Activated T-cell treated with anti-CD3 and anti-CD28 coated beads for 48 hours (primary cell): Measurements from ENCODE around the gene CS.
"Not testable (repeated sequence)": the region's sequence is repeated elsewhere in the genome, so short reads cannot be mapped to it uniquely, and the experiment has no call there.

Source experiments
- DNase-seq: peaks from one replicate; pipeline ENCODE4 v3.0.0-alpha.2; 2020; ENCODE audit warnings: low read depth

CS gene

DNA sequence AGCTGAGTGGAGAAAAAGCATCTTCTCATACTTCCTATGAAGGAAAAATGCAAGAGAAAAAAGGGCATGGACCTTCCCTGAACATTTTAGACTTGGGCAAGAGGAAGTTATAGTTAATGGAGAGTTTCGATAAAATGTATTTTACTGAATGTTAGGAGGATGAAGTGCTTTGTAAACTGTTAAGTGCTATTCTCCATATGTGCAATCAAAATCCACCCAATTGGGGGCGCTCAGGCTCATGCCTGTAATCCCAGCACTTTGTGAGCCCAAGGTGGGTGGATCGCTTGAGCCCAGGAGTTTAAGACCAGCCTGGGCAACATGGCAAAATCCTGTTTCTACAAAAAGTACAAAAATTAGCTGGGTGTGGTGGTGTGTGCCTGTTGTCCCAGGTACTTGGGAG is 17.5 kb upstream of the CS start:
- DNase-seq: no peak

DNA sequence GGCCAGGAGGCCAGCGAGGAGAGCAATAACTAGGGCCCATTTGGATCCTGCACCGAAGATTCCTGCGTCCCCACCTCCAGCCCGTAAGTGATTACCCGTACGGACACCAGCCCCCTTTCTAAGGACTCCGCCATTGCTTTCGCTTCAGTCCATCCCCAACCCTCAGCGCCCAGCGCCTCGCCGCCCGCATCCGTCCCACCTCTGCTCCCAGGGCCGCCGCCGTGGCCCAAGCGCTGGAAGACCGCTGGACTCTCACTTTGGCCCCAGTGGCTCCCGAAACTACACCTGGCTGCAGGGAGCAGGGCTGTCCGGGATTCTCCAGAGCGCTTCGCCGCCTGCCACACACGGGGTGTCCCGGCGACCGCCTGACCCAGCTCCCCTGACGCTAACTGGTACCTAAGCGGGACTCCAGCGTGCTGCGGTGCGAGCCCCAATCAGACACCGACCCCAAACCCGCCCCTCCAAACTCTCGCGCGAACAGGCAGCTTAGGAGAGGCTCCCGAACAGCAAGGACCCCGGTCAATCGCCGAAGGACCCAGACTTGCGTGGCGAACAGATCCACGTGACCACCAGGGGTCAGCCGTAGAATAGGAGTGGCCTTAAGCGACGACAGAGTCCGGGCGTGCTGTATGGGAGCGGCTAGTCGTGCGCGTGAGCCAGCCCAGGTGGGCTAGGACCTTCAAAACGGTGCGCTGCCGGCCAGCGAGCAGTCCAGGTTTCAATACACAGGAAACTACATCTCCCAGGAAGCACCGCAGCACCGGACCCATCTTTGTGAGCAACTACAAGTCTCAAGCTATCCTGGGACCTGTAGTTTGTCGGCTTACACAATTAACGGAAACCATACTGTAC is 15.7 kb upstream of the CS start, which contains the start of gene CNPY2:
CNPY2 (minus strand) TSS at position 367 of the 852 bp plus-strand sequence. CDS start 771 bp downstream, outside the sequence.
- DNase-seq: peak; percentile 90

DNA sequence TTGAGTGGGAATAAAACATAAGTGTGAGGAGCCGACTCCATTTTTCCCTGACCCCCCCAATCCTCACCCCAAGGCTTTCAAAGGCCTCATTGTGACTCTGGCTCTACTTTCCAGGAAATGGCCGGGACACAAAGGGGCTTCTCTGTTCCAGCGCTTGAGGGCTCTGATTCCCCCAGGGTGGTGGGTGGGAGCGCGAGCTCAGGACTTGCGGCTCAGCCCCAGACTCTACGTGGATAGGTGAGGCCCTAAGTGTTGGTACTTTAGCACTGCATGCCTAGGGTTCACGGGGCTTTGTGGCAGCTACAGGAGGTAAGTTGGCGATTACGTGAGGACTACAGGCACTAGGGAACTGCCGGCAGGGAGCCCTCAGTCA is 15.1 kb upstream of the CS start:
- no peak for DNase-seq

DNA sequence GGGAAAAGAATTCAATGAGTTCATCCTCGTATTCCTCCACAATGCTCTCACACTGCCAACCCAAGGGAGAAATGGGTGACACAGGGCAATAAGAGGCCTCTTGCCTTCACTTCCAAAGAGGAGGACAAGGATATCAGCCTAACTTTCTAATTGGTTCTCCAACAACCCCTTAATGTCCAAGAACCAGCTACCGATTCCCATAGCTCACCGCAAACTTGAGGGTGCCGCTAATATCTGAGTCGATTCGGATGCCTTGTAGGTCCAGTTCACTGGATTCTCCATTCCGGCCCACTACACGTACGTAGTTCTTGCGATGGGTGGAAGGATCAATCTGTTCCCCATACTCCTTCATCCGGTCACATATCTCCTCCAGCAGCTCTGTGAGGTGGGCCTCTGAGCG is 10.9 kb upstream of the CS start:
- no peak for DNase-seq

DNA sequence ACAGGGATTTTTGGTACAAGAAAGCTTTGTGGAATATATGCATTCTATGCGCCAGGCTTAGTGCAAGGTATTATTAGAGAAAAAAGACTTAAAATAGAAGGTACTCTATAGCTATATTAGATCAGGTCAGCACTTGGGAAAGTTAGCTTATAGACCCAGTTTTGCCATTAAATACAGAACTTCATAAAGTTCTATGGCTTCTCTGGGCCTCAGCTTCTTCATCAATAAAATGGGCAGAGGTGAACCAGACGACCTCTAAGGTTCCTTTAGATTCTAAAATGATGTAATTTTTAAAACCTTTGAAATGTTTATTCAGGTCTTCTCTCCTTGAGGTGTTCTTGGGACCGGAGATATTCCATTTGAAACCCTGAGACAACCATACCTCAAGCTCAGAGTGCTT is 8.6 kb upstream of the CS start:
- DNase-seq: no peak

DNA sequence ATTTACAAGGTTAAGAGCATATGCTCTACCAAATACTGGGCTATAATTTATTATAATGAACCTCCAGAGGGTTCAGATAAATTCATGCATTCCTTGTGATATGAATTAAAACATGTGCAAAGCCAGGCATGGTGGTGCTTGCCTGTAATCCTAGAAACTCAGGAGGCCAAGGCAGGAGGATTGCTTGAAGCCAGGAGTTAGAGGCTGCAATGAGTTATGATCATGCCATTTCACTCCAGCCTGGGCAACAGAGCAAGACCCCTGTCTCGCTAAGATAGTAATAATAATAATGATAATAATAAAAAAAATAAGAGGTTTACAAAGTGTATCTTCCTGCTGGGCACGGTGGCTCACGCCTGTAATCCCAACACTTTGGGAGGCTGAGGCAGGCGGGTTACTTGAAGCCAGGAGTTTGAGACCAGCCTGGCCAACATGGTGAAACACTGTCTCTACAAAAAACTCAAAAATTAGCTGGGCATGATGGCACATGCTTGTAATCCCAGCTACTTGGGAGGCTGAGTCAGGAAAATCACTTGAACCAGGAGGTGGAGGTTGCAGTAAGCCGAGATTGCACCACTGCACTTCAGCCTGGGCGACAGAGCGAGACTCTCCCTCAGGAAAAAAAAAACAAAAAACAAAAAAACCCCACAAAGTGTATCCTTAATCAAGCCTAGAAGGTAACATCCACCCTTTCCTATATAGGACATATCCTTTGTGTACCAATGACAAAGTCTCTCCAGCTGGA is 7.3 kb upstream of the CS start:
- DNase-seq: no peak

DNA sequence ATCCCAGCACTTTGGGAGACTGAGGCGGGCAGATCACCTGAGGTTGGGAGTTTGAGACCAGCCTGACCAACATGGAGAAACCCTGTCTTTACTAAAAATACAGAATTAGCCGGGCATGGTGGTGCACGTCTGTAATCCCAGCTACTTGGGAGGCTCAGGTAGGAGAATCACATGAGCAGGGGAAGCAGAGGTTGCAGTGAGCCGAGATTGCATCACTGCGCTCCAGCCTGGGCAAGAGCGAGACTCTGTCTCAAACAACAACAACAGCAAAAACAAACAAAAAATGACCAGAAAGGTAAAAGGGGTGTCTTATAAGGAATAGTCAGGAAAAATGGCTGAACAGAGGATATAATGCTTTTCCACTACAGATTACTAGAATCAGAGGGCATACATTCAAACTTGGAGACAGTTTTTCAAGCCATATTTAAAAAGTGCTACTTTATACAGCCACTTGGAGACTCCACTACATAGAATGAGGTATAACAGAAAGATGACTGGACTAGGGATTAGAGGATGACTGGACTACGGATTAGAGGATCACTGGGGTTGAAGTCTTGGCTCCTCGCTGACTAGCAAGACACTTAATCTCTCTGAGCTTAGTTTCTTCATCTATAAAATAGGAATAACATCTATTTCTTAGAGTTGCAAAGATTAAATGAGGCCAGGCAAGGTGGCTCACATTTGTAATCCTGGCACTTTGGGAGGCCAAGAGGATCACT is 4.9 kb upstream of the CS start:
- DNase-seq: no peak

DNA sequence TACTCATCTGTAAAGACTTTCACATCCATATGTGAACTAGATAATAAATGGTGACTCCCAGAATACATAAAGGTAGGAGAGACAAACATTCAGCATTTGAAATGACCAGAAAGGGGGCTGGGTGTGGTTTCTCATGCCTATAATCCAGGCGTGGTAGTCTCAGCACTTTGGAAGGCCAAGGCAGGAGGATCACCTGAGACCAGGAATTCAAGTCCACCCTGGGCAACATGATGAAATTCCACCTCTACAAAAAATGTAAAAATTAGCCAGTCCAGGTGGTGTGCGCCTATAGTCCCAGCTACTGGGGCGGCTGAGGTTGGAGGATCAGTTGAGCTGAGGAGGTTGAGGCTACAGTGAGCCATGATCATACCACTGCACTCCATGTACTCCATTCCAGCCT is 4.1 kb upstream of the CS start:
- DNase-seq: no peak

DNA sequence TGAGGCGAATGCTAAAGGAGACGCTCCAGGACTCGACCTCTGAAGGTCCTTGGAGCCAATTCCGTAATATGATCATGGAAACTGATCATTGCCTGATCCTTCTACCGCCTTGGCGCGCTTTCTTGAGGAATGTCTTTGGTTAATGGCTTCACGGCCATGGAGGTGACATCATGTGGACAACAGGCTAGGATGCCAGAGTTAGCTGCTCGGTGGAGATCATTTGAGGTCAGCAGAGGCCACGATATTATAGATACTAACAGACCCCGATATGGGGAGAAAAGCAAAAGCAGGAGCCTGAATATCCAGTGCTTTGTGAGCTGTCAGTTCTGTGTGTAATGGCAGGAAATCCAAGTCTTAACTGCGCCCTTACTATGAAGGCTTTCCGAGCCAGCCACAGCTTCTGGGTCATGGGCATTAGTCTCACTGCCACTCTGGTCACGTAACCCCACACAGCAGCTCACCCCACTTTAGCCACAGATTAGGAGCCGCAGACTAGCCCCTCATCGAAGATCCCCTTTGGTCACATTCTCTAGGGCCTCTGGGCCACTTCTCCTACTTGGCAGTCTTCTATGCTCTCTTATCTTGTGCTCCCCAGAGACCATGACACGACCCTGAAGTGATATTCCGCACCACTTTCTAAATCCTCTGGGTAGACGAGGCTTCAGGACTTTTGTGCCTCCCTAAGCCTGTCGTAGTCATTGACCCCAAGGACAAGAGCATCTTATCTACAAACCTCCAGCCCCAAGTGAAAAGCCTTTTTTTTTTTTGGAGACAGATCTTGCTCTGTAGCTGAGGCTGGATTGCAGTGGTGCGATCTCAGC is 724 bp upstream of the CS start:
- no peak for DNase-seq

DNA sequence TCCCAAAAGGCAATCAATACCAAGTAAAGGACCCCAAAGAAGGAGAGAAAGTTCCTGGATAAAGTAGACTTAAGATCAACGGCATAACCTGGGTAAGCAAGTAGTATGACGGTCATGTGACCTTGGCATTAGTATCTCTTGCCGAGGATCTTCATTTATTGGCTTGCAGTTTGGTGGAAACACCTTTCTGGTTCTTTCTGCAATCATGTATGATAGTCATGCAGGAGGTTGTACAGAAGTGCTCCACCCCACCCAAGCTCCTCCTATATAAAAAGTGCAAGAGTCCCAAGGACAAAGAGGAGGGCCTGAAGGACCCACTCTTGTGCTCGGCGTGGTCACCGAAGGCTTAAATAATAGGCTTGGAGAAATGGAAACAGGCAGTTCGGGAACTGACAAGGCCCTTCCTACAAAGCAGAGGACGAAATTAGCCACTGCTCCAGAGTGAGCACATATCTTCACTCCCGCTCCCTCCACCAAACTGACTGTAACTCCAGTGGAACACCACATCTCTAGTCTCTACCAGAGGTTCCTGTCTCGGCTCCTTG is 750 bp downstream of the CS start:
- no peak for DNase-seq

DNA sequence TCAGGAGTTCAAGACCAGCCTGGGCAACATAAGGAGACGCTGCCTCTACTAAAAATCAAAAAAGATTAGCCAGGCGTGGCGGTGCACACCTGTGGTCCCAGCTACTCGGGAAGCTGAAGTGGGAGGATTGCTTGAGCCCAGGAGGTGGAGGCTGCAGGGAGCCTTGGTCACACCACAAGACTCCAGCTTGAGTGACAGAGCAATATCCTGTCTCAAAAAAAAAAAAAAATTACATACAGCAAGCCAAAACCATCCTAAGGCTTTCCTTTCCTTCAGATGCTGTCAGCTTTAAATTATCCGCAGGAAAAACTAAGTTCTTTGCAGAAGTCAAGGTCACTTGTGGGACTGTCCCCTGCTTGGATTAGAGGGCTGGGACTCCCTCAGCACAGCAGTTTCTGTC is 1.3 kb downstream of the CS start:
- DNase-seq: no peak

DNA sequence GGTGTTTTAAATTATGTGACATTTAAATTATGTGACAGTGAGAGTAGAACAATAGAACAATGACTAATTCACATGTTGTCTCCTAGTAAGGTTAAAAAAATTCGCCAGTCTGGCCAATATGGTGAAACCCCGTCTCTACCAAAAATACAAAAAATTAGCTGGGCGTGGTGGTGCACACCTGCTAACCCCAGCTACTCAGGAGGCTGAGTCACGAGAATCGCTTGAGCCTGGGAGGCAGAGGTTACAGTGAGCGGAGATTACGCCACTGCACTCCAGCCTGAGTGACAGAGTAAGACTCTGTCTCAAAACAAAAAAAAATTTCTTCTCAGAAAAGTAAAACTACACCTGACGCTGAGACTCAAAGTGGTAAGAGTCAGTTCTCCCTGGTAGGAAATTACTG is 2.7 kb downstream of the CS start:
- DNase-seq: no peak

DNA sequence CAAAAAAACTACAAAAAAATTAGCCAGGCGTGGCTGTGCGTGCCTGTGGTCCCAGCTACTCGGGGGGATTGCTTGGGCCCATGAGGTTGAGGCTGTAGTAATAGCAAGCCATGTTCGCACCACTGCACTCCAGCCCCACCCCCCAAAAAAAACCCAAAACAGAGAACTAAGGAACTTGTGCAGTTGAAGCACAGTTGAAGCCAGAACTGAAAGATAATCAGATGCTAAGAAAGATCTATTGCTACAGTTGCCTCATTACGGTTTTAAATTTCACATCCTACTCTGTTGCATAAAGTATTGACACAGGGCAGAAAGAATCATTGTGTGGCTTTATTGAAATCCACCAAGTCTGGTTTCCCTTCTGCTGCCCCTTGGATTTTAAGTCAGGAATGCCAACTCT is 3.8 kb downstream of the CS start:
- DNase-seq: no peak

DNA sequence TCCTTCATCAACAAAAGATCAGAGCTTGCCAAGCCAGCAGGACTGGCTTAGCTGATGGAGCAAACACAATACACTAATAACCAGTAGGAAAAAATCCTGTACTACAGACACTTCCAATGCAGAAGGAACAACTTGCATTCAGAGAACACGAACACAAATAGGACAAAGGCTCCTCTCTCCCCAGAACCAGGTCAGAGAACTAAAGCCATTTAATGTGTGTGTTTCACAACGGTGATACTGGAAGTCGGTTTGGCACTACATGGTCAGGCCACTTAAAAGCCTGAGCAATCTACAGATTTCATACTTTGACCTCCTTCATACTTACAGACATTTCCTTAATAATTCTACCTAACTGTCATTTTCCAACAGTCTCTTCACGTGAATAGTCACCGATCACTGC is 6.3 kb downstream of the CS start:
- DNase-seq: no peak

DNA sequence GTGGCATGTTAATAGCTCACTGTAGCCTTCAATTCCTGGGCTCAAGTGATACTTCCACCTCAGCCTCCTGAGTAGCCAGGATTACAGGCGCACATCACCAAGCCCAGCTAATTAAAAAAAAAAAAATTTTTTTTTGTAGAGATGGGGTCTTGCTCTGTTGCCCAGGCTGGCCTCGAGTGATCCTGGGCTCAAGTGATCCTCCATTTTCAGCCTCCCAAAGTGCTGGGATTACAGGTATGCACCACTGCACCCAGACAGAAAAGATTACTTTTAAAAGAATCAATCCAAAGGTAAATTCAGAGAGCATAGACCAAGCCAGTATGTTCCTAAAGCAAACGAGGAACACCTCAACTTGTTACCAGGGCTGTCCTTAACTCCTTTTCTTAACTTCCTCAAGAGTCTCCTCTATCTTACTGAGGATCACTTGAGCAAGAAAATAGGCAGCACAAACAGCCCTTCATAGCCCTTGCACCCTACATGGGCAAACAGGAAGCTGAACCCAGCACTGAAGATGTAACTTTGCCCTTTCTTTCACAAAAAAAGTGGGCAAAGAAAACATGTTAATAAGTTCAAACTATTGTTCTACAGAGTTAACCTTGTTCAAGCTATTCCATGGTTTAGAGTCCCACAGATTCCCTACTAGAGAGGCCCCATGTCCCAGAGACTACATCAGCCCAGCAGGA is 11.3 kb downstream of the CS start:
- DNase-seq: no peak

DNA sequence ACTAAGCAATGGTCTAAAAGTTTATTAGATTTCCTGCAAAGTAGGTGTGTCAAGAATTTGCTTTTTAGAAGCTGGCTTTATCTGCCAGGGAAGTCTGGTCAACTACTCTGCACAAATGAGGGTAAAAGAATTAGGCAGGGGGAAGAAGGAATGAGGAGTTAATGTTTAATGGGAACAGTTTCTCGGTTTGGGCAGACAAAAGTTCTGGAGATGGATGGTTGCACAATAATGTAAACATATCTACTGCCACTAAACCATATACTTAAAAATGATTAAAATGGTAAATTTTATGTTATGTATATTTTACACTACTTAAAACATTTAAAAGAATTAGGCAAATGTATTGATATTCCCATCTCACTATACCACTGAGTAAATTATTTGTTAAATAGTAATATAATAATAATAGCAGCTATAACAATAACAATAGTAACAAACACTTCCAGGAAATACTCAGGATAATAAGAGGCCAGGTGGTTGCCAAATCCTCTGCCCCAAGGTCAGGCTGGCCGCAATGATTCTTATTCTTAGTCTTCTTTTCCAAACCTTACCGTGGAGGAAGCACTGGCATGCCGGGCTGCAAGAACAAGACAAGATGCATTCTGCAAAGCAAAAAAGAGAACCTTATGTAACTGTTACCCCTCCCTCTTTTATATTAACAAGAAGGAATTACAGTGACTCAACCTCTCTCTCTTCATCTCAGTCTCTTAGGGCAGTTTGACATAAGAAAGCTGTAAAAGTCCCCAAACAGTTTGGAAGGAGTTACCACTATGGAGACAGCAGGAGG is 13.9 kb downstream of the CS start:
- no peak for DNase-seq

DNA sequence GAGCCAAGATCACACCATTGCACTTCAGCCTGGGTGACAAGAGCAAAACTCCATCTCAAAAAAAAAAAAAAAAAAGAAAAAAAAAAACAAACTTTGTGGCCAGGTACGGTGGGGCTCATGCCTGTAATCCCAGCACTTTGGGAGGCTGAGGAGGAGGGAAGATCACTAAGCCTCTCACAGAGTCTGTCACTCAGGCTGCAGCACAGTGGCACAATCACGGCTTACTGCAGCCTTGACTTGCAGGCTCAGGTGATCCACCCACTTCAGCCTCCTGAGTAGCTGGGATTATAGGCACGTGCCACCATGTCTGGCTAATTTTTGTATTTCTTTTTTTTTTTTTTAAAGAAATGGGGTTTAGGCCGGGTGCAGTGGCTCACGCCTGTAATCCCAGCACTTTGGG is 15.9 kb downstream of the CS start:
- not testable (repeated sequence) for DNase-seq

DNA sequence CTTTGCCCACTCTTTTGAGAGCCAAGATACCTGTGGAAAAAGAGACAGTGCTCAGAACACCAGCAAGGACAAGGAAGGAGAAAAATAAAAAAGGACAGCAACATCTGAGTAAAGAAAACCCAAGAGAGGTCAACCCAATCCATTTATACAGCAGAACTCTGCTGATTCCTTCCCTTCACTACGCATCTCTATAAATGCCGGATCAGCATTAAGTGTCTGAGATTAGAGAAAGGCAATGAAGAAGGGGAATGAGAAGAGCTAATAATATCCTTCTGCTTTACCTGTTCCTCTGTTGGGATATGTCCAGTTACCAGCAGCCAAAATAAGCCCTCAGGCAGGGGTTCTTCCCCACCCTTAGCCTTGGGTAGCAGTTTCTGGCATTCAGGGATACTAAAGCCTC is 17.6 kb downstream of the CS start:
- no peak for DNase-seq

DNA sequence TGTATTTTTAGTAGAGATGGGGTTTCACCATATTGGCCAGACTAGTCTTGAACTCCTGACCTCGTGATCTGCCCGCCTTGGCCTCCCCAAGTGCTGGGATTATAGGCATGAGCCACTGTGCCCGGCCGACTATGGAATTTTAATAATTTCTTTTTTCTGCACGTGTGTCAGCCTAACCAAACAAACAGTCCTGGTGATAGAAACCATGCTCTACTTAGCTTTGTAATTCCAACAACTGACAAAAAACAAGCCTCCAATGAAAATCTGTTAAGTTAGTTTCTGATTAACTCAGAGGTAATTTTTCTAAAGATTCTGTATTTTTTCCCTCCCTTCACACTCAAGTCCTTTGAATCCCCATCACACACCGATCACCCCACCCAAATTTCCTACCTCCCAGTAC is 18.1 kb downstream of the CS start:
- DNase-seq: no peak

DNA sequence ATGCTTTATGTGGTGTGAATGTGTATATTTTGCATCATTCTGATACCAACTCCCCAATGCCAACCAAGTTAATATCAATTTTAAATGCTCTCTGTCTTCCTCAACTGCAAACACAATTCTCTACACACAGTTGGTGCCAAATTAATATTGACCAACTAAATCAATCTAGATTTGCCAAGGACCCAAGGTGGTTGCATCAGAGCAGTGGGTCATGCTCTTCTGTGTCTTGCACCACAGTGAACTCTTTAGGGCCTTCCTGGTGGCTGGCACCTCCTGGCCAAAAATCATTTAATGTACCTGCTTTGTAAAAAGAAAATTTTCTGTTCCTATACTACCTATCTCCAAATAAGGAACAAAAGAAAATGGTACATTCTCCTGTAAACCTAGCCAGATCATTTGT is 19.3 kb downstream of the CS start:
- DNase-seq: no peak
